ENCODE data around the gene MATR3. TPM values are rescaled to one million over a fixed set of nuclear protein-coding genes. Genes with fewer than 3 reads are reported as not detected.

MATR3 gene
- total RNA-seq, 1 experiment from 2014 or later, result 267 TPM

GRCh38 chr5:139296862-139297326 lies 3.4 kb downstream of the MATR3 start:
- Mint-ChIP-seq H3K27ac (peak overlapping the region; percentile 75 to 89 (median 83); a peak in 5 of 7 replicates), H3K9me3 (peaks cover 3% of the 10 kb centered on the region in 2 experiments; a peak in 1 of 5 replicates), H3K36me3 (ENCODE audit: insufficient read depth in 1 of 3, low read depth in 3 of 3) (peaks cover 22 to 32% (median 28%) of the 10 kb centered on the region in 3 experiments), H3K4me1 (peaks cover 46 to 58% of the 10 kb centered on the region in 2 experiments), H3K27me3 (ENCODE audit: low read depth) (no peaks in the 10 kb centered on the region), H3K4me3 (peak overlapping the region; percentile 73 to 98)
- Histone ChIP-seq H2BK15ac (ENCODE audit: low read depth, low read length) (no peak overlapping the region), H4K91ac (ENCODE audit: insufficient read length, low read depth, low read length) (no peak overlapping the region), H3K56ac (ENCODE audit: insufficient read length, low read depth, low read length) (no peak overlapping the region), H2BK120ac (ENCODE audit: low read depth, low read length, poor library complexity, severe bottlenecking) (no peak overlapping the region), H4K20me1 (ENCODE audit: control insufficient read depth, insufficient read depth, insufficient read length) (no peaks in the 10 kb centered on the region), H2BK12ac (ENCODE audit: insufficient read length, low read depth, low read length) (no peak overlapping the region), H4K8ac (replicated peaks; ENCODE audit: insufficient read length, low read depth, low read length) (no peak overlapping the region), H3K18ac (ENCODE audit: insufficient read length, low read depth, low read length) (no peak overlapping the region), H3K79me2 (ENCODE audit: insufficient read depth, low read length) (peaks cover 75% of the 10 kb centered on the region), H2AK5ac (ENCODE audit: insufficient read length, low read length) (no peak overlapping the region), H3K4ac (ENCODE audit: low read depth, low read length) (no peak overlapping the region), H2AFZ (ENCODE audit: low read length) (no peak overlapping the region), H3K9me3 (ENCODE audit: control insufficient read depth, low read depth, low read length) (no peaks in the 10 kb centered on the region), H4K5ac (ENCODE audit: insufficient read length, low read depth, low read length) (no peak overlapping the region), H3K9ac (ENCODE audit: extremely low read depth, insufficient read length, low read length) (no peak overlapping the region), H3K4me1 (ENCODE audit: insufficient read depth, low read length) (no peaks in the 10 kb centered on the region; the same call in 1 of the 2 replicates), H3K27me3 (ENCODE audit: insufficient read depth, low read length) (no peaks in the 10 kb centered on the region), H3K23me2 (ENCODE audit: insufficient read length, low read depth, low read length, poor library complexity, severe bottlenecking) (no peaks in the 10 kb centered on the region), H2BK5ac (ENCODE audit: insufficient read length, low read length) (no peak overlapping the region), H3K4me2 (ENCODE audit: insufficient read depth, insufficient read length, low read length) (peak overlapping the region; percentile 75), H3K23ac (ENCODE audit: insufficient read length, low read depth, low read length) (no peak overlapping the region), H3T11ph (ENCODE audit: low read length) (no peak overlapping the region), H3K27ac (ENCODE audit: insufficient read length, low read depth, low read length) (no peak overlapping the region), H3K79me1 (ENCODE audit: insufficient read depth, low read depth, low read length, poor library complexity, severe bottlenecking) (no peaks in the 10 kb centered on the region), H3K14ac (ENCODE audit: insufficient read depth, low read length) (no peak overlapping the region), H2BK20ac (ENCODE audit: low read depth, low read length, poor library complexity, severe bottlenecking) (no peak overlapping the region)
- TF ChIP-seq CTCF (conservative IDR thresholded peaks at IDR 0.05), result no peak
- no CpG with 5 or more reads among the region's 12 CpGs for WGBS (ENCODE audit: extremely low coverage, insufficient read length, low lambda C conversion rate)
- DNase-seq, result no peak

All from H9 (cell line).